Activated T-helper 1 cell treated with anti-CD3 and anti-CD28 coated beads, Interleukin-2, amount 50 U/mL, for 16 hours (primary cell): ENCODE measurements around the gene MYRIP.
"Not testable (repeated sequence)": the region's sequence is repeated elsewhere in the genome, so short reads cannot be mapped to it uniquely, and the experiment has no call there.

ENCODE experiments used
- DNase-seq, 2 donors: peaks; one replicate each; pipeline ENCODE4 v3.0.0-alpha.2; 2020; ENCODE audit warnings: low read depth in 1 of 2, low spot score in 1 of 2

MYRIP gene

DNA sequence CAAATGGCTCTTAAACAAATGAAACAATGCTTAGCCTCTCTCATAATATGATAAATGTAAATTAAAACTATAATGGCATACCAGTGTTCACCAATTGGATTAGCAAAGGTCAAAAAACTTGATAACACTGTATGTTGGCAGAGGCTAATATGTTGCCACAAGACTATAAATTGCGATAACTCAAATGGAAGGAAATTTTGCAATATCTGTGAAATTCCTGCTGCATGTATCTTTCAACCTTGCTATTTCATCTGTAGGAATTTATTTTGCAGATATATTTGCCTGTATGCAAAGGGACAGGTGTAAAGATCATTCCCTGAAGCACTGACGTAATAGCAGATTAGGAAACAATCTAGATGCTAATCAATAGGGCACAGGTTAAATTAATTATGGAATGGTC is 308.7 kb downstream of the MYRIP start:
- DNase-seq = no peak

- DNase-seq = no peak
These were observed 310.8 kb downstream of the MYRIP start for GRCh38 chr3:40120067-40120692.

GRCh38 chr3:40120806-40121205 is 311.4 kb downstream of the MYRIP start:
- no peak for DNase-seq

- DNase-seq = no peak
These were observed 315.5 kb downstream of the MYRIP start for GRCh38 chr3:40124918-40125317.

GRCh38 chr3:40128166-40128565 is 318.8 kb downstream of the MYRIP start:
- no peak for DNase-seq

- no peak for DNase-seq
These were observed 320.1 kb downstream of the MYRIP start for GRCh38 chr3:40129510-40129909.

GRCh38 chr3:40129981-40130380 is 320.6 kb downstream of the MYRIP start:
- no peak for DNase-seq

DNA sequence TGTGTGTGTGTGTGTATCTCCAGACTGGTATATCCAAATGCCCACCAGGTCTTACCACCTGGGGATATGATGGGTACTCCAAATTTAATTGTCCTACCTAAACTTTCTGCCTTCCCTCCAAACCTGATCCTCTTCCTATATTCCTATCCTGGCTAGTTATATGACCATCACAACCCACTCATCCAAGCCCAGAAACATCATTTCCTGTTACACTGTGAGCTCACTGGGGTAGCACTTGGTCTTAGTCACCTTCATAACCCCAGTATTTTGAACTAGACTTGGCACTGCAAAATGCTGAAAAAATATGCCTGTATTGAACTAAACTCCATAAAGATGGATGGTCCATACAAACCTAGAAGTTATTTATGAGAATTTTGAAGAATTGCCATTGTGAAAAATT is 321.3 kb downstream of the MYRIP start:
- DNase-seq = no peak

- not testable (repeated sequence) for DNase-seq
These were observed 324.6 kb downstream of the MYRIP start for GRCh38 chr3:40133886-40134575.

DNA sequence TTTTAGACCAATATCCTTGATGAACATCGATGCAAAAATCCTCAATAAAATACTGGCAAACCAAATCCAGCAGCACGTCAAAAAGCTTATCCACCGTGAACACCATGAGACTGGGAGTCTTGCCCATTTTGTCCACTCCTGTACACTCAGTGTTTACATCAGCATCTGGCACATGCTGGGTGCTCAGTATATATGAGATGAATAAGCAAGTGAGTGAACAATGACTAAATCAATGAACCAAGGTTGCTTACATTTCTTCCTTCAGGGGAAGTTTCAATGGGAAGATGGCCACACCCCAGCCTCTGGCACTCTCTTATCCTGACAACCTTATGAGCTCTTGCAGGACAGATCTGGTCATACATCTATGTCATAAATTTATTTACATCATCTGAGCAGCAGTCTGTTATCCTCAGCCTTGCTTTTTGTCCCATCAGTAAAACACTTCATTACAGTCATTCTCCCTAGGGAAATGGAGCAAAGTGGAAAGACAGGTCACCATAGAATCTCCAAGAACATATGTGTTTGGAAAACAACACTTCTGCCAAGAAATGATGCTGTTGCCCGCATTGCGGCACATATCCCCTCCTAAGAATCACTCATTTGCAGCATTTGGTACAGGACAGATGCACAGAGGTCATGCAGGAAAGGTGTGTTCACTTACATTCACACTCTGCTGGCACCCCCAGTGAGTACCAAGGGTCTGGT is 328.3 kb downstream of the MYRIP start:
- no peak for DNase-seq

DNA sequence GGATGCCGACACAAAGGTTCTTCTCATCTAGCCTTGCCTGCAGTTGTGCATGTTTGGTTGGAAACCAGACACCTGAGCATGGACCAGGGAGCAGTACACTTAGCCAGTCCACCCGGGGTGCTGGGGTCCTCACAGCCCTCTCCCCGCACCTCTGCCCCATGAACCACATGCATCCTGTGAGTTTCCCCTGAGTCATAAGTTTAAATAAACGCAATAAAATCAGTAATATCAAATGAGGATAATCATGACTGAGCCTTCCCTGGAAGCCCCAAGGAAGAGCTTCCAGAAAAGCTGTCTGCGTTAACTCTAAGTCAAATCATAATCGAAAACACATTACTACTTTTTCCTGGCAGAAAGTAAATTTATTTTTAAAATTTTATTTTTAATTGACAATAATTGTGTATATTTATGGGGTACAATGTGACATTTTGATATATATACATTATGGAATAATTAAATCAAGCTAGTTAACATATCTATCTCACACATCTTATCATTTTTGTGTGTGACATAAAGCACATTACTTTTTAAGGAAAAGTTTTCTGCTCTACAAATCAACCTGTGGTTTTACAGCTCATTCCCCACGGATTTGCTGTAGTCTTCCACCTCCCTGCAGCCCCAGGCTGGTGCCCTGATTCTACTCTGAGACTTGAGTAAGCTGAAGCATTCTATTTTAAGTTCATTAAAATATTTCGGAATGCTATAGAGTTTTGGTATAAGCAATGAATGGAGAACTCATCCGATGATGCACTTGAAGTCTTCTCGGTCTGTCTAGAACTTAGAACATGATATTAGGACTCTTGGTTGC is 334.1 kb downstream of the MYRIP start:
- DNase-seq = no peak

GRCh38 chr3:40148827-40149226 is 339.4 kb downstream of the MYRIP start:
- no peak for DNase-seq

DNA sequence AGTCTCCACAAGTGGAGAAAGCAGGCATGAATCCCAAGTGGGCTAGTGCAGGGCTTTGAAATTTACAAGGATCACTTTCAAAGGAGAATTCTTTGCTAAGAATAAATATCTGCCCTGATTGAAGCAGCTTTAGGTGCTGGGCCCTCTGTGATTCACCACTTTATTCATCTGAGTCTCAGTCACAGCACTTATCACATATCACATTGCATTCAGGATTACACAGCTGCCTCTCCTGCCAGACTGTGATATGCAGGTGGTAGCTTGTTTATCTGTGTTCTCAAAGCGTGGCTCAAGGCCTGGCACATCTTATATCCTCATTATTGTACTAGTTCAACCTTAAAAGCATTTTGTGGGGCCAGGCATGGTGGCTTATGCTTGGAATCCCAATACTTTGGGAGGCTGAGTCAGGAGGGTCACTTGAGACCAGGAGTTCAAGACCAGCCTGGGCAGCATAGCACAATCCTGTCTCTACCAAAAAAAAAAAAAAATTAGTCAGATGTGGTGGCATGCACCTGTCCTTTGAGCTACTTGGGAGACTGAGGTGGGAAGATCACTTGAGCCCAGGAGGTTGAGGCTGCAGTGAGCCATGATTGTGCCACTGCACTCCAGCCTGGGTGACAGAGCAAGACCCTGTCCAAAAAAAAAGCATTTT is 343.2 kb downstream of the MYRIP start:
- DNase-seq = no peak

- DNase-seq = no peak
These were observed 351.5 kb downstream of the MYRIP start for GRCh38 chr3:40160933-40161332.

- DNase-seq = no peak
These were observed 353.2 kb downstream of the MYRIP start for GRCh38 chr3:40162616-40163015.

DNA sequence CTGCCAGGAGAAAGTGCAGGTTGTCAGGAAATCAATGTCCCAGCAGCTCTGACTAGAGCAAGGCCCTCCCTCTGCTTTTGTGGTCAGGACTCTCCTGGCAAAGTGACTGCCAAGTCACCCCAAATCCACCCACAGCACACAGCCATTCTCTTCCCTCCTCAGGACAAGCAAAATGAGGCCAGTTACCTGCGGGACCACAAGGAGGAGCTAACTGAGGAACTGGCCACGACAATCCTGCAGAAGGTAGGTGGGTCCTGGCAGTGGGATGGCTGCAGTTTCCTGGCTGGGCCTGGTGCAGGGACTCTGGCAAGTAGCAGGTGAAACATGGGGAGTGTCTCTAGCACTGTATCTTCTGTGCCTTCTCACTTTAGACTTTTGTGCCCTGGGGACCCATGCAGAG is 357.6 kb downstream of the MYRIP start:
- no peak for DNase-seq

GRCh38 chr3:40167958-40168357 is 358.5 kb downstream of the MYRIP start:
- DNase-seq = no peak

GRCh38 chr3:40169983-40170382 is 360.6 kb downstream of the MYRIP start:
- DNase-seq = no peak

DNA sequence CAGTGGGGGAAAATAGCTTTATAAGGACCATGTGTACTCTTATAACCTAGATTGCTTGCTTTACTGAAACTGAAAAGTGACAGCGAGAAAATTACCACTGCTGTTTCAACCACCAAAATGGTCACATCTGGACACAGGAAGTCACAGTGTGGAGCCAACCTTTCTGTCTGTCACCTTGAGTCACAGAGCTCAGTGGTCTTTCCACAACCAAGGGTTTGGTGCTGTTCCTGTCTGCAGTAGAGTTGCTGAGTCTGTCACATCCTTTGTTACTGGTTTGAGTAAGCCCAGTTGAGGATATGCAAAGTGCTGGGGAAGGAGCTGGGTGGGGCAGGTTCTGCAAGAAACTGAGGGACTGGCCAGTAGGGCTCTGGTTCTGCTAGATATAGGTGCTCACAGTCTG is 361.0 kb downstream of the MYRIP start:
- DNase-seq = no peak

DNA sequence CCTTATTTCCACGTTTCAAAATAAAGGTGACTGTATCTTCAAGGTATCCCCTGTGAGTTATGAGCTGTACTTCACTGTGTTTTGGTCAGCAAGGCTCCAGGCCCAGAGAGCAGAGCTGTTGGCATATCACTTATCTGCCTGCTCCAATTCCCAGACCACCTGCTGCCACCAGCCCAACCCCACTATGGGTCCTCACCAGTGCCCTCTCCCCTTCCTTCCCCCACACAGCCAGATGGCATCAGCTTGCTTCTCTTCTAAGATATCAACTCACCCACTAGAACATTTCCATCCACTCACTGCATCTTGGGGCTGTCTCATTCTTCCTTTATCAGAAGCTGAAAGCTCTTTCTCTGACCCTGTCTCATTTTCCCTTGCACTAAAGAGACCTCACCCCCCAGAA is 363.2 kb downstream of the MYRIP start:
- no peak for DNase-seq

DNA sequence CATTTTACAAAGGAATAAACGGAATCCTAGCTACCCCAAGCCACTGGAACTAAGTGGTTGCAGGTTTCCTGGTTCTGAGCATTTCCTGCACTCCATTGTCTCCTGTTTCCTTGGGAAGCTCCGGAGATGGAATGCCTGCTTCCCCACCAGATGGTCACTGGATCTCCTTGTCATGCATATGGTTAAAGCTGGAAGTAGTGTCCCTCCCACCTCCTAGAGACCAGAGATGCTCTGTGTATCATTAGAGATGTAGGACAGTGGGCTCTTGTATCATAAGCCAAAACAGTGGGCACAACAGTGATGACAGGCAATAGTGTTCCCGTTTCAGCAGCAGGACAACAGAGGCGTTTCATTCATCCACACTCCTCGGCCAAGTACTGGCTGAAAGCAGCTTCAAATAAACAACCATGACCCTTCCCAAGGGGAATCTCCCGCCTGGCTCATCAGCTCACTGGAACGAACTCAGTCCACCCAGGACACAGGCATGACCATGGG is 363.9 kb downstream of the MYRIP start:
- DNase-seq = no peak
